ENCODE results near the gene EMSY.

DNA sequence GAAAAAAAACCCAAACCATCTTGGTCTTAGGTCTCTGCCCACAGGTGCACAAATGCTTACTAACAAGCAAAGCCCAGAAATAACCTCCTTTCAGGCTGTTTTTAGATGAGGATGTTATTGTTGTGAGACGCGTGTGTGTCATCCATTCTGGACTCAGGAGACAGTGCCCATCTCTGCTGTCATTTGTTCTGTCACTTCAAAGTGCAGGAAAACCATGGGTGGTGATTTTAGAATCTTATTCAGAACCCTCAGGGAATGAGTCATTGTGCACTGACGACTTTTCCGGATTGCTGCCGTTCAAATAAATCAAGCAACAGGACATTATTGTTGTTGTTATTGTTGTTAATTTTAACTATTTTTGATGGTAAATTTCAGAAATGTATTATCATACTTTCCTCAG is 115.4 kb downstream of the EMSY start:
- TF ChIP-seq, protein P1, sequence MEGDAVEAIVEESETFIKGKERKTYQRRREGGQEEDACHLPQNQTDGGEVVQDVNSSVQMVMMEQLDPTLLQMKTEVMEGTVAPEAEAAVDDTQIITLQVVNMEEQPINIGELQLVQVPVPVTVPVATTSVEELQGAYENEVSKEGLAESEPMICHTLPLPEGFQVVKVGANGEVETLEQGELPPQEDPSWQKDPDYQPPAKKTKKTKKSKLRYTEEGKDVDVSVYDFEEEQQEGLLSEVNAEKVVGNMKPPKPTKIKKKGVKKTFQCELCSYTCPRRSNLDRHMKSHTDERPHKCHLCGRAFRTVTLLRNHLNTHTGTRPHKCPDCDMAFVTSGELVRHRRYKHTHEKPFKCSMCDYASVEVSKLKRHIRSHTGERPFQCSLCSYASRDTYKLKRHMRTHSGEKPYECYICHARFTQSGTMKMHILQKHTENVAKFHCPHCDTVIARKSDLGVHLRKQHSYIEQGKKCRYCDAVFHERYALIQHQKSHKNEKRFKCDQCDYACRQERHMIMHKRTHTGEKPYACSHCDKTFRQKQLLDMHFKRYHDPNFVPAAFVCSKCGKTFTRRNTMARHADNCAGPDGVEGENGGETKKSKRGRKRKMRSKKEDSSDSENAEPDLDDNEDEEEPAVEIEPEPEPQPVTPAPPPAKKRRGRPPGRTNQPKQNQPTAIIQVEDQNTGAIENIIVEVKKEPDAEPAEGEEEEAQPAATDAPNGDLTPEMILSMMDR (IDR thresholded peaks at IDR 0.05) = no peak
- TF ChIP-seq POLR2A (IDR thresholded peaks at IDR 0.05) = no peak
- no peak for TF ChIP-seq POLR2AphosphoS5 (IDR thresholded peaks at IDR 0.05)

Data from prostate gland (tissue), 2 donors.